ENCODE data around the gene KLK1.

The KLK1 gene

DNA sequence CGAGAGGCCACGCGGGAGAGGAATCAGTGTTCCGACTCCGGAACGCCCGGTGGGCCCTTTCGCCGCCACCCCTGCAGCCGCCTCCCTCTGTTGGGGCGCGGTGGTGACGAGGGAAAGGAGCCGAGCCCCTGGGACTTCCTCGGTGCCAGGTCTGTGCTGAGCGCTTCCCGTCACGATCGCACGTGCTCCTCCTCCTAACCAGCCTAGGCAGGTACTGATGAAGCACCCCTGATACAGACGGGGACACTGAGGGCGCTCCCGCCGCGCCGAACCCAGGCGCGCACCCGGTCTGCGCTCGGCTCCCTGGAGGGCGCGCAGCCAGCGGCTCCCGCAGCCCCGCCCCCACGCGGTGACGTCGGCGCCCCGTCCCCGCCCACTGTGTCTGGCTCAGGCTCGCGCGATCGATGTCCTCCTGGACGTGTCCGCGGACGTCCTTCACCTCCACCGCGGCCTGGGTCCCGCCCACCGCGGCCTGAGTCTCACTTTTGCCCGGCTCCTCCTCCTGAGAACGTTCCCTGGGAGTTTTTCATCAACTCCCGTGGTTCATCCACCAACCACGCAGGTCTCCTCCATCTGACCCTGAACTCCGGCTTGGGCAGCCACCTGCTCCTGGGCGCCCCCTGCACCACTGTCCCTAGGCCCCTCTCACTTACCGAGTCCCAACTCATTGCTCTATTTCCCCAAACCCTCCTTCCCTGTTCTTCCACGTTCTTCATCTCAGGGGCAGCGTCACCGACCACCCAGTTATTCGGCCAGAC, 12.4 kb upstream of the KLK1 start:
- FAIRE-seq, result no peak

DNA sequence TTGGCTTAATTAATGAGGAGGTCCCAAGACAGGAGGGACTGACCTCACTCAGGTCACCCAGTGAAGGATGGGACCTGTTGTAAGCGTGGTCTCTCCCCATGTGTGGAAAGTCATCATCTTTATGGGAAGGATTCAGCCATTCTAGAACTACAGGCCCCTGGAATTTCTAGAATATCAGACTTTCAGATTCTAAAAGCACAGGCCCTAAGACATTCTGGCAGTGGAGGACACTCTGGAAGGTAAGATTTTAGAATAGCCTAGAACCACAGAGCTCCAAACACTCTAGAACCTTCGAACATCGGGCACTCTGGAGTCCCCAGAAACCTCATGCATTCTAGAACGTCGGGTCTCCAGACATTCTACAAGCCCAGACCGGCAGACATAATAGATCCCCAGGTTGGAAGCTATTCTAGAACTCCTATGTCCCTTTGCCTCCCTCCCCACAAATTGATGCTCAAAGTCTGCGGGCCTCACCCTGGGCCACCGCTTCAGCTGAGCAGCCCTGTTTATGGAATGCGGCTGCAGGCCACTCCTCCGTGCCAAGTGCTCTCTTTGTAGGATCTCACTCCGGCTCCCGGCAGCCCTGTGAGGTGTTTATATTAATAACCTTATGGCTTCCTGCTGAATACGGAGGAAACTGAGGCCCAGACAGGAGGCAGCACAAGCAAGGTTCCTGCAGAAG, 11.7 kb upstream of the KLK1 start:
- FAIRE-seq, result no peak

DNA sequence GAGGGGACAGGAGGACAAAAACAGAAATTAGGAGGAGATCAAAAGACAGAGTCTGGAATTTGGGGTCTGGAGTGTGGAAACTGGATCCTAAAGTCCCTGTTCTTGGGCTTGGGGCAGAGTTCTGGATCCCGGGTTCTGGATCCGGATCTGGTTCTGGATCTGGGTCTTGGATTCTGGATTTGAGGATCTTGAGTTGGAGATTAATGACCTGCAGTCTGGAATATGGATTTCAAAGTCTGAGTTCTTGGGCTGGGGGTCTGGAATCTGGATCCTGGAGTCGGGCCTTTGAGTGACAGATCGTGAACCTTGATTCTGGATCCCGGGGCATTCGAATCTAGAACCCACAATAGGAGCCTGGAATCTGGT, 10.2 kb upstream of the KLK1 start:
- FAIRE-seq, result no peak

DNA sequence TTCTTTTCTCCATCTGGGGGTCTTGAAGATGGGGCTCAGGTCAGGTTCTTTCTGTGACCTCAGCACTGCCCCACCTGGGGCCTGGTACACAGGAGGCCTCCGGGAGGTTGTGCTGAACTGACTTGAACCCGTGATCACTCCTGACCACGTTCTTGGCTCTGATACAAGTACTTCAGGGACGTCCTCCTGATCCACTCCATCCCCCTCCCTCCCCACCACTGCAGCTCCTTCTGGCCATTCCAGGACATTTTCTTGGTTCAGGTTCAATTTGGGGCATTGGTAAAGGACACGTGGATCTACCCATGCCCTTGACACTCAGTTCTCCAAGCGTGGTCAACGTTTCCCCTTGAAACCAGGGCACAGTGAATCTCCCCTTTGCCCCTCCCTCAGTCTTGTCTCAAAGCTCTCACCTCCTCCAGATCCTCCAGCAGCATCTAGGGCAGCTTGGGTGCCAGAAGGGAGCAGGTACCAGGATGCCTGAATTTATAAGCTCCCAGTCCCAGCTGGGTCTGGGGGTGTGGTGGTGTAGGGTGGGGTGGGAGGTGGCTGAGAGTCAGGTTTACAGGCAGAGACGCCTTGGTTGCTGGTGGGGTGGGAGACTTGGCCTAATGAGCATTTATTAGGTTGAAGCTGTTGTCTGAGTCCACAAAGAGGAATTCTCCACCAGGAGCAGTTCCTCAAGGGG, 9.7 kb upstream of the KLK1 start, which contains the start of gene KLK15:
KLK15 (minus strand) TSS at position 458 of the 685 bp plus-strand sequence. CDS start 2,082 bp downstream, outside the sequence.
- FAIRE-seq, result no peak

DNA sequence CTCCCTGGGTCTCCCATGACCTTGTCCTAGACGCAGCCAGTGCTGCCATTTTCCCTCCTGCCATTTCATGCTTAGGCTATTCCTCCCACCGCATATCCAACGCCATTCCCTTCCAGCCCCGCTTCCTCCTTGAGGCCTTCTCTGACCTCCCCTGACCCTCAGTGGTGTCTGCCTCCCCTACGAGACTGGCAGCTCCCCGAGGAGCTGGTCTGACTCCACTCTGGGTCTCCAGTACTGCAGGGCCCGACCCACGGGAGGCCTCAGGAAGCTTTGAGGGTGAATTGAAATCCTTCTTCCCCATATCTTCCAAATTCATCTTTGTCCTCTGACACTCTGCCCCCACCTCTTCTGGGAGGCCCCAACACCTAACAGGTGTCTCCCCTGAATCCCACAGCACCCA, 9.1 kb upstream of the KLK1 start:
- FAIRE-seq, result no peak

DNA sequence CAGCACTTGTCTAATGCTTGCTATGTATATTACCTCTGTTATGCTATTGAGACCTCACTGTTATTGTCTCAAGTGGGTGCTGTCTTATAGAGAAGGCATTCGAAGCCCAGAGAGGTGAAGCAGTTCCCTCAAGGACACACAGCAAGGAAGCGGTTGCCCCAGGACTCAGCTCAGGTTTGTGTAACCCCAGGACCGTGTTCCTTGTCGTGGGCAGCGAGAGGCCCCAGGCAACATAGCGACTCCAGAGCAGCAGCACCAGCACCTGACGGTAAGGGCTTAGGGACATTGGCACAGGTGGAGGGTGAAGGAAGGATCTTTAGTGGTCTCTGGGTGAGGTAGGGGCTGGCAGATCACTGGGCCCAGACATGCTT, 7.4 kb upstream of the KLK1 start:
- FAIRE-seq, result no peak

DNA sequence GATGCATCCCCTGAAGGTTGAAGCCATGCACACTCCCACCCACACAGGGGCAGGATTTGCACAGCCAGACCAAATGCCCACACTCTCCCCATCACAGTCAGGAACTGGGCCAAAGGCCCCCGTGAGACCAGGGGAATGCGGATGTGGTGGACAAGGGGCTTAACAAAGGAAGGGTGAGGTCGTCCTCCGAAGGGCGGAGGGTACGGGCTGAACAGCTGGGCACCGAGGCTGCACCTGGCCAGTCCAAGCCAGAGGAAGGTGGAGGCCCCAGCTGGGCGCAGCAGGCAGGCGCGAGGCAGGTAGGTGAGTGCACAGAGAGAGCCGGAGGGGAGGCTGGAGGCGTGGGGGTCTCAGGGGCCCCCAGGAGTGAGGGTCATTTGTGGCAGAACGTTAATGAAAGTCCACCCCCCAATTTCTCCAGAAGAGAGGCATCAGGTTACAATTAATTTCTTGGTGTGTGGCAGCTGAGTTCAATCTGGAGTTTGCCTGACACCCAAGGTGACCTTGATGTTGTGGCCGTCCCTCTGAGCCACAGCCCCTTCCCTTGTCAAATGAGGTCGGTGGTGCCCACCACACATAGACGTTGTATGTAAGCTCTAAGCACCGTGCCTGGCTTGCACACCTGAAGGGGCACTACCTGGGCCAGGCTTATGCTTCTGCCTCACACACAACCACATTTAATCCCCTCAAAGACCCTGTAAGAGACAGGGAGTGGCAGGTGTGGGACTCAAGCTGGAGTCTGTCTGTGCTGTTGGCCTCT, 6.9 kb upstream of the KLK1 start:
- no peak for FAIRE-seq

DNA sequence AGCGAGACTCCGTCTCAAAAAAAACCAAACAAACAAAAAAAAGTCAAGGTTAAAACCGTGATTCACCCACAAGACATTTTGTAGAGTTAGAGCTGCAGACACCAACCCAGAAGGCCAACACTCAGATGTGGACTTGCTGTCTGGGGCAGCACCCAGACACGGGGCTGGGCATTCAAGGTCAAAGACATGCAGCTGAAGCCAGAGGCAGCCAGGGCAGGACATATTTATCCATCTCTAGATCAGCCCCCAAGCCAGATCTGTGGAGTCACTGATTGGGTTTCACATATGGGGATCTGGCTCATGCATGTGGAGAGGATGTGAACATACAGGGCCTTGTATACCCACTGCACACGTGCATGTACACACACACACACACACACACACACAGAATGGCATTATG, 6.2 kb upstream of the KLK1 start:
- no peak for FAIRE-seq

DNA sequence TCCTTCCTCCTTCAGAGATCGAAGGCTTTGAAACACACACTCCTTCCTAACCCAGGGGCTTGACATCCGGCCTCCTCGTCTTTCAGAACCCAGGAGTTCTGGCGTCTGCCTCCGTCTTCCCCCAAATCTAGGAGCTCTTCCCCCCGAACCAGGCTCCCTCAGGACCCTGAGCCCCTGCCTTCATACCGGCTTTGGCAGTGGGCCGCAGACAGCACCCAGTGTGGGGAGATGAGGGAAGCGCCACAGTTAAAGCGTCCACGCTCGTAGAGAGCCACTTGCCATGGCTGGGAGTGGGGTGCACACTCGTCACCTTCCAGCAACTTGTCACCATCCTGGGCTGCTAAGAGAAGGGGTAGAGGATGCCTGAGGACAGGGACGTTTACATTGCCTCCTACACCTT, 3.9 kb upstream of the KLK1 start:
- no peak for FAIRE-seq

DNA sequence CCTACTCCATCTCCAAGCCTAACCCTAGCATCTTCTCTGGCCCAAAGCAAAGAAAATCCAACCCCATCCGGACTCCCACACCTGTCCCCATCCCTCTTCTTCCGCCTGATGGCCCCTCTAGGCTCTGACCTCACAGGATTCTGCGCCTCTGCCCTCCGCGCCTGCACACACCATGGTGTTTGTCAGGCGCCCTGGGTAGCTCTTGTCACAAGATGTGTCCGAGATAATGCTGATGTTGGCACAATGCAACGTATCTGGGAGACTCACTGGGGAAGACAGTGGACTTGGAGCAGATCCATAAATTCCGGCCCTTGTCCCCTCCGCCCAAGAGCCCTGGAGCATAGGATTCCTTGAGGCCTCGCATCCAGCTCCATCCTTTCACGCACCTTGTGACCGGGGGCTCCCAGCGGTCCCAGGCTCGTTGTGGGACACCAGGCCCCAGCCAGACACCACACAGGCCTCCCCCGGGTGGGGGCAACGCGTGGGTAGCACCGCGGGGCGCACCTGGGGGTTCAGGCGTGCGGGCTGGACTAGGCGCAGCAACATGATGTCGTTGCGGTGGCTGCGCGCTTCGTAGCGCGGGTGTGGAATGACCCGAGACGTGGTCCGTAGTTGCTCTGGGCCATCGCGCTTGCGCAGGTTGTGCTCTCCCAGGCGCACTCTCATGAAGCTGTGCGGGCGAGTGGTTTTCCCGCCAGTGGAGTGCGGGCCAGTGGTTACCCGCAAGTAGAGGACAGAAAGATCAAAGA, 3.1 kb upstream of the KLK1 start:
- no peak for FAIRE-seq

DNA sequence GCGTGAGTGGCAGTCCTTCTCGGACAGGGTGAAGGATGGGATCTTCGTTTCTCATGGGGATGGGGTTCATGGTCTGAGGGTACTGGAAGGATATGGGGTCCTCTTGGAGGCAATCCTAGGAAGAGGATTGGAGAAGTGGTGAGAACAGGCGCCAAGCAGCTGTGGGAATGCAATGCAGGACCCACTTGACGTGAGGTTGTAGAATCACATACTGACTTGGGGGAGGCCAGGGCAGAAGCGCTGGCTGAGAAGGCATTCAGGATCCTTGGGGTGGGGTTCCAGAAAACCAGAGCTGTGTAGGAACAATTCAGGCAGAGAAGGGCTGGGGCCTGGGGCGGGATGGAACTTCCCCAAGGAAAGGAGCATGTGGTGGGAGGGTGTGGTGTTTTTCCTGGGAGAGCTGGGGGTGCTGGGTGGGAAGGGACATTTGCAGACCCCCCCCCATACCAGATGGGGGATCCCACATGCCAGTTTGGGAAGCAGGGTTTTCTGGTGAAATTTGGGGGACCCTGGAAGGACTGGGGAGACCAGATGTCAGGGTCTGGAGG, 852 bp downstream of the KLK1 start:
- no peak for FAIRE-seq

DNA sequence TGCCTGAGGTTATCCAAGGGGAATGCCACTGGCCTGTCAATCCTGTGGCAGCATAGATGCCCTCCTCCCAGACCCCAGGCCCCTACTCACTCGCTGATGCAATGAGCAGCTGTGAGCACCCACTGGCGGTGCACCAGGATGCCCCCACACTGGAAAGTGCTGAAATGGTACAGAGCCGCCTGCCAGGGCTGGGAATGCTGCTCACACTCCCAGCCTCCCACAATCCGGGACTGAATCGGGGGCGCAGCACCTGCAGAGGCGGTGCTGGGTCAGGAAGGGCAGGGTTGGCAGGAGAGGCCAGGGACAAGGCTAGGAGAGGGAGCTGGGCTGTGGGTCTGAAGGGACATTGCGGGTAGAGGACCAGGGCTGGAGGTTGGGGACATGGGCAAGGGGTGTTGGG, 2.0 kb downstream of the KLK1 start:
- FAIRE-seq, result no peak

DNA sequence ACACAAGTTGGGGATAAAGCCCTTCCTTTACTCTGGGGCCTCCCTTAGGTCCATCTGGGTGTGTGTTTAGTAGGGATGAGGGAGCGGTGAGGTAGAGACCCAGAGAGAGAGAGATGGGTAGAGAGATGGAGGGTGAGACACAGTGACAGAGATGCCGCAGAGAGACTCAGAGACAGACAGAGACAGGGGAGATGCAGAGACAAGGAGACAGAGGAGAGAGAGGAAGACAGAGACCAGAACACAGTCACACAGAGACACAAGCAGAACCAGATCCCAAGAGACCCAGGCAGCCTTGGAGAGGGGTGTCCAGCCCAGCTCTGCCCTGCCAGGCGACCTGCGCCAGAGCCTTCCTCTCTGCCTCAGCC, 2.4 kb downstream of the KLK1 start:
- FAIRE-seq, result no peak

DNA sequence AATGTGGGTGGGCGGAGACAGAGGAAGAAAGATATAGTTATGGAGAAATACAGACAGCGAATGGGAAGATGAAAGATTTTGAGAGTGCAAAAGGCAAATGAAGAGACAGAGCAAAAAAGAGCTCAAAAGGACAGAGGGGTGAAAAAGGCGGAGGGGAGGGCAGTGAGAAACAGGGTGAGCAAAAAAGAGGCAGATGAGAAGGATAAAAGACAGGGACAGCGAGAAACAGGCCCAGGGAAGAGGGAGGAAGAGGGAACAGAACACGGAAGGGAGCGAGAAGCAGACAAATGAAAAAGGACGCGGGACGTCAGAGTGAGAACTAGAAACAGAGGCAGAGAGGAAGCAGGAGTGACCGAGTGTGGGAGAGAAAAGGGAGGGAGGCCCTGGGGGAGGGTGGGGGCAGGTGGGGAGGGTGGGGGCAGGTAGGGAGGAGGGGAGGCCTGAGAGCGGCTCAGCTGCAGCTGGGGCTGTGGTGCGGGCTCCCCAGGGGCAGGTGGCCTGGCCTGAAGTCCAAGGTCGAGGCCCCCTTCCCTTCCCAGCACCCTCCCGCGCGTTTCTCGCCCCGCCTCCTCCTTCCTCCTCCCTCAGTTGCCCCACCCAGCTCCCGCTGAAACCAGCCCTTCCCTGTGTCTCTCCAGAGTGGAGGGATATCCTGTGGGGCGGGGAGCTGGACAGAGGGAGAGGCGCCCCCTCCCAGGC, 2.9 kb downstream of the KLK1 start:
- FAIRE-seq, result no peak

DNA sequence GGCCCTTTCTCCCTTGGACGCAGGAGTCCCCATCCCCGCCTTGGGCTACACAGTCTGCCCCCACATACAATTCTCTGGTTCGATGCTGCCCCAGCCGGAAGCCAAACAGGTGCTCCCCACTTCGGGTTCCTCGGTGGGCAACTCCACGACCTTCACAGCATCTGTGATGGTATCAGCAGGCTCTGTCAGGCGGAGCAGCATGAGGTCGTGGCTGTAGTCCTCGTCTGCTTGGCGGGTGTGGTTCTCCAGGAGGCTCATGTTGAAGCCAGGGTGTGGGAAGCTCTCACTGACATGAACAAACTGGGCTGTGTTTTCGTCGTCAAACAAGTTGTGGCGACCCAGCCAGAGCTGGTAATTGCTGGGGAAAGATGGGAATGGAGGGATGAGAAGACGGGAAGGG, 3.5 kb downstream of the KLK1 start:
- FAIRE-seq, result no peak

DNA sequence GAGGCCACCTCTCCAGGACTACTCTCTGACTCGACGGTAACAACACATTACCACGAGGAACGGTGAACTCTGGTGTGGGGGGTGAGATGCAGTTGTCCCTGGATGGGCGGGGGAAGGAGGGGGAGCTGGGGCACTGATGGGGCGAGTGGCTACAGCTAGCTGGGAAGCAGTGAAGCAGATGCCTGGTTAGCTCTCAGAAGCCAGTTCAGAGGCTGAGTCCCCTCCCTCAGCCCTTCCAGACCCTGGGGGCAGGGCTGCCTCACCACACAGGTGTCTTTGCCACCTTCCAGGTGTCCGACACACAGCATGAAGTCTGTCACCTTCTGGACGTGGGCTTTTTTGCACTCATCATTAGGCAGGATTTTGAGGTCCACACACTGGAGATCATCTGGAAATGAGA, 4.0 kb downstream of the KLK1 start:
- FAIRE-seq, result no peak

DNA sequence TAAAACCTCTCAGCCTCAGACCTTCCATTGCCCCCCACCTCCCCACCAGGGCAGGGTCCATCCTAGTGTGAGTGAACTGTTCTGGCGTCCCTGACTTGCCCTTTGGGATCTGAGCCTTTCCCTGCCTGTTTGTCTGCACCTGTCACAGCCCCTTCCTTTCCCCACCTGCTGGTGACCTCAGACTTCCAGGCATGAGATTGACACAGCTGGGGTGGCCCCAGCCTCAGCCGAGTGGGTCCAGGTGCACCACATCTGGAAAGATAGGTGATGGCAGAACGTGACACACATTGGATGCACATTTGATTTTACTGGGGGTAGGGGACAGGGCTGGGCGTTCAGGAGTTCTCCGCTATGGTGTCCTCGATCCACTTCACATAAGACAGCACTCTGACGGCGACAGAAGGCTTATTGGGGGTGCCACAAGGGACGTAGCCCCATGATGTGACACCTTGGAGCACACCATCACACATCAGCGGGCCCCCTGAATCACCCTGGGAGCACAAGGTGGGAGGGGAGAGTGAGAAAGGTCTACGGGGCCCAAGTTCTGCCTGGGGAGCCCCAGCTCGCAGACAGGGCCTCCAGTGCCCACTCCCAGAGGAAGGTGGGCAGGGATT, 4.6 kb downstream of the KLK1 start:
- FAIRE-seq, result no peak

DNA sequence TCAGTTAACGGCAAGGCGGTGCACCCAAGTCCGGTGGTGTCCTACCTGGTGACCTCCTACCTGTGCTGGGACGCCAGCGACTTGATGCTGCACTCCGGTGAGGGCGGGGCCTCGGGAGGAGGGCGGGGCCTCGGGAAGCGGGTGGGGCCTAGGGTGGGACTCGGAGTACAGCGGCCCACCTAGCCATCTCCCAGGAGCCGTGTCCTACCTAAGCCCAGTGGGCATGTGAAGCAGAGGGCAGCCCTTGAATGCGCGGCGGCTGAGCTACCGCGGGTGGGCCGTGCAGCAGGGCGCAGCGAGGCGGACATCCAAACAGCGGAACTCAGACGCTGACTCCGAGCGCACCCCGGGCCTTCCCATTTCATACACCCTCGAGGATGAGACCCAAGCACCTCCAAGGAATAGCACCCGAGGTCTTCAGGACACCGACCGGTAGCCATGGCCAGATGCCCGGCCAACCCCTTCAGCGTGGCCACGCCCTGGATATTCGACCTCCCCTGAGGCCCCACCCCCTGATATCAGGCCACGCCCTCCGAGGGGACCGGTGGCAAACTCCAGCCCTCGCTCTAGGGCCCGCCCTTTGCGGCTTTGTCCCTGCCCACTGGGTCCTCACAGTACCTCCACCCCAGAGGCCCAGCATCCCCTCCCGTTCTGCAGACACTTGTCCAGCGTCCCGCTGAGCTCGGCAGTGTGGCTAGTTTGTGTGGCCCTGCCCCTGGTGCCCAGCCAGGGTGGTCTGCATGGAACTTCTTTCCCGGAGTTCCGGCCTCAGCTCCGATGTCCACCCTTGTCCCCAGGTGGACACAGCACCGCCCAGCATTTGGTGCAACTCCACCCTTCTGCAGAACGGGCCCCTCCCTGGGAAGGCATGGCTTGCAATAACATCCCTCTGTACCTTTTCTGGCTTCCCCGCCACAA, 5.4 kb downstream of the KLK1 start:
- FAIRE-seq, result no peak

DNA sequence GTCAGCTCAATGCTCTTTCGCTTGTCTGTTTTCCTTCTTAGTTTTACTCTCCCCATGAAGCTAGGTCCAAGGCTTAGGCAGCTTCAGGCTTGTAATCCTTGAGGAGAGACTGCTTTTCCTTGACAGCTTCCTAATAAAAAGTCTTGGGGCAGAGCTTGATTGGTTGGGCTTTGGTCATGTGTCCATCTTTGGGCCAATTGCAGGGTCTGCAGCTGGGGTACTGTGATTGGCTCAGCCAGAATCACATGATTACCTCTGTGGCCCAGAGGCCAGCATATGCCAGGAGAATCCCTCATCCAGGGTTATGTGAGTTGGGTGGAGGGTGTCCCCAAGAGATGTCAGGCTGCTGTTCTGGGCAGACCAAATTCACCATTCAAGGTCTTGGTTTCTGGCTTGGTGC, 8.1 kb downstream of the KLK1 start:
- no peak for FAIRE-seq

DNA sequence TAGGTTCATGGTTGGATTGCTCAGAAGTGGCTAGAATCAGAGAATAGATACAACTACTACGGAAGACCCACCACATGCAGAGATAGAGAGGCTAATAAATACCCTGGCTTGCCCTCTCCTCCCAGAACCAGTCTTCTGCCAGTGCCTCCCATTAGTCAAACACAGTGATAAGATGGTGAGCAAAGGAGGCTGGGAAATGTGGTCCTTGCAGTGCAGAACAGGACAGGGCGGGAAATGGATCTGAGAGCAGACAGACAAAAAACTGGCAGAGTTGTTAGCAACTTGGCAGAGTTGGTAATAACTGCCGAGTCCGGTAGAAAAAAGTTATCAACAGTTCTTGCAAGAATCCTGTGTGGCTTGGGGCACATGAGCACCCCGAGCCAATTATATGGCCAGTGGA, 8.7 kb downstream of the KLK1 start:
- no peak for FAIRE-seq
